SK-N-SH treated with all-trans-retinoic acid at 6 μM for 48 hours (cell line): ENCODE measurements around the gene AGPS.

Experiments
- ARNTL ChIP-seq: fragments of 450-650 bp; formaldehyde crosslinking; IDR thresholded peaks from 2 replicates; pipeline ENCODE4 v1.5.0; 2020; ENCODE audit warnings: low read depth, mild to moderate bottlenecking, moderate library complexity, borderline replicate concordance
- BACH2 ChIP-seq: fragments of 250-450 bp; sonication (Bioruptor Pico); IDR thresholded peaks from 2 replicates; pipeline ENCODE4 v1.9.0; 2021; ENCODE audit warnings: mild to moderate bottlenecking, borderline replicate concordance
- CSDC2 ChIP-seq: fragments of 250-450 bp; sonication (Bioruptor Pico); IDR thresholded peaks from 2 replicates; pipeline ENCODE4 v1.5.0; 2020; ENCODE audit warnings: mild to moderate bottlenecking, moderate library complexity
- OSR1 ChIP-seq: fragments of 250-450 bp; sonication (Bioruptor Pico); IDR thresholded peaks from 2 replicates; pipeline ENCODE4 v1.8.0; 2022; ENCODE audit warnings: moderate library complexity, mild to moderate bottlenecking, inconsistent platforms
- PPARA ChIP-seq: fragments of 250-450 bp; sonication (Bioruptor Pico); IDR thresholded peaks from 2 replicates; pipeline ENCODE4 v1.5.0; 2020; ENCODE audit warnings: mild to moderate bottlenecking, borderline replicate concordance
- RARB ChIP-seq: fragments of 250-450 bp; sonication (Bioruptor Pico); IDR thresholded peaks from 2 replicates; pipeline ENCODE4 v1.8.0; 2021; ENCODE audit warnings: mild to moderate bottlenecking, moderate library complexity
- ZFP30 ChIP-seq: fragments of 450-650 bp; formaldehyde crosslinking; IDR thresholded peaks from 2 replicates; pipeline ENCODE4 v1.5.0; 2022; ENCODE audit warnings: mild to moderate bottlenecking, moderate library complexity
- ZNF565 ChIP-seq: fragments of 450-650 bp; formaldehyde crosslinking; conservative IDR thresholded peaks from 2 replicates; pipeline ENCODE4 v1.5.0; 2020; ENCODE audit warnings: low read depth, mild to moderate bottlenecking, moderate library complexity
- TF ChIP-seq, protein P1 (sequence below): fragments of 250-450 bp; sonication (Bioruptor Pico); IDR thresholded peaks from 2 replicates; pipeline ENCODE4 v1.5.1; 2021; ENCODE audit warnings: mild to moderate bottlenecking, moderate library complexity
- TF ChIP-seq, protein P2 (sequence below): fragments of 250-450 bp; sonication (Bioruptor Pico); IDR thresholded peaks from 2 replicates; pipeline ENCODE4 v1.8.0; 2020; ENCODE audit warnings: mild to moderate bottlenecking, moderate library complexity, borderline replicate concordance
- TF ChIP-seq, protein P3 (sequence below): fragments of 250-450 bp; sonication (Bioruptor Pico); IDR thresholded peaks from 2 replicates; pipeline ENCODE4 v1.8.0; 2021; ENCODE audit warnings: low read depth, mild to moderate bottlenecking, moderate library complexity, borderline replicate concordance
- TF ChIP-seq, protein P4 (sequence below): fragments of 250-450 bp; sonication (Bioruptor Pico); IDR thresholded peaks from 2 replicates; pipeline ENCODE4 v1.5.1; 2020; ENCODE audit warnings: low read depth, mild to moderate bottlenecking, moderate library complexity

- TF ChIP-seq PPARA (CRISPR knock-in tag) (no peak), ARNTL (no peak), OSR1 (CRISPR knock-in tag) (no peak), ZFP30 (CRISPR knock-in tag) (no peak), CSDC2 (CRISPR knock-in tag) (no peak), RARB (no peak), ZNF565 (no peak), BACH2 (no peak)
- TF ChIP-seq, protein P1, sequence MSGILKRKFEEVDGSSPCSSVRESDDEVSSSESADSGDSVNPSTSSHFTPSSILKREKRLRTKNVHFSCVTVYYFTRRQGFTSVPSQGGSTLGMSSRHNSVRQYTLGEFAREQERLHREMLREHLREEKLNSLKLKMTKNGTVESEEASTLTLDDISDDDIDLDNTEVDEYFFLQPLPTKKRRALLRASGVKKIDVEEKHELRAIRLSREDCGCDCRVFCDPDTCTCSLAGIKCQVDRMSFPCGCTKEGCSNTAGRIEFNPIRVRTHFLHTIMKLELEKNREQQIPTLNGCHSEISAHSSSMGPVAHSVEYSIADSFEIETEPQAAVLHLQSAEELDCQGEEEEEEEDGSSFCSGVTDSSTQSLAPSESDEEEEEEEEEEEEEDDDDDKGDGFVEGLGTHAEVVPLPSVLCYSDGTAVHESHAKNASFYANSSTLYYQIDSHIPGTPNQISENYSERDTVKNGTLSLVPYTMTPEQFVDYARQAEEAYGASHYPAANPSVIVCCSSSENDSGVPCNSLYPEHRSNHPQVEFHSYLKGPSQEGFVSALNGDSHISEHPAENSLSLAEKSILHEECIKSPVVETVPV = no peak
- TF ChIP-seq, protein P2, sequence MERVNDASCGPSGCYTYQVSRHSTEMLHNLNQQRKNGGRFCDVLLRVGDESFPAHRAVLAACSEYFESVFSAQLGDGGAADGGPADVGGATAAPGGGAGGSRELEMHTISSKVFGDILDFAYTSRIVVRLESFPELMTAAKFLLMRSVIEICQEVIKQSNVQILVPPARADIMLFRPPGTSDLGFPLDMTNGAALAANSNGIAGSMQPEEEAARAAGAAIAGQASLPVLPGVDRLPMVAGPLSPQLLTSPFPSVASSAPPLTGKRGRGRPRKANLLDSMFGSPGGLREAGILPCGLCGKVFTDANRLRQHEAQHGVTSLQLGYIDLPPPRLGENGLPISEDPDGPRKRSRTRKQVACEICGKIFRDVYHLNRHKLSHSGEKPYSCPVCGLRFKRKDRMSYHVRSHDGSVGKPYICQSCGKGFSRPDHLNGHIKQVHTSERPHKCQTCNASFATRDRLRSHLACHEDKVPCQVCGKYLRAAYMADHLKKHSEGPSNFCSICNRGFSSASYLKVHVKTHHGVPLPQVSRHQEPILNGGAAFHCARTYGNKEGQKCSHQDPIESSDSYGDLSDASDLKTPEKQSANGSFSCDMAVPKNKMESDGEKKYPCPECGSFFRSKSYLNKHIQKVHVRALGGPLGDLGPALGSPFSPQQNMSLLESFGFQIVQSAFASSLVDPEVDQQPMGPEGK (CRISPR knock-in tag) = no peak
- TF ChIP-seq, protein P3, sequence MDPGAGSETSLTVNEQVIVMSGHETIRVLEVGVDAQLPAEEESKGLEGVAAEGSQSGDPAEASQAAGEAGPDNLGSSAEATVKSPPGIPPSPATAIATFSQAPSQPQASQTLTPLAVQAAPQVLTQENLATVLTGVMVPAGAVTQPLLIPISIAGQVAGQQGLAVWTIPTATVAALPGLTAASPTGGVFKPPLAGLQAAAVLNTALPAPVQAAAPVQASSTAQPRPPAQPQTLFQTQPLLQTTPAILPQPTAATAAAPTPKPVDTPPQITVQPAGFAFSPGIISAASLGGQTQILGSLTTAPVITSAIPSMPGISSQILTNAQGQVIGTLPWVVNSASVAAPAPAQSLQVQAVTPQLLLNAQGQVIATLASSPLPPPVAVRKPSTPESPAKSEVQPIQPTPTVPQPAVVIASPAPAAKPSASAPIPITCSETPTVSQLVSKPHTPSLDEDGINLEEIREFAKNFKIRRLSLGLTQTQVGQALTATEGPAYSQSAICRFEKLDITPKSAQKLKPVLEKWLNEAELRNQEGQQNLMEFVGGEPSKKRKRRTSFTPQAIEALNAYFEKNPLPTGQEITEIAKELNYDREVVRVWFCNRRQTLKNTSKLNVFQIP (CRISPR knock-in tag) = no peak
- TF ChIP-seq, protein P4, sequence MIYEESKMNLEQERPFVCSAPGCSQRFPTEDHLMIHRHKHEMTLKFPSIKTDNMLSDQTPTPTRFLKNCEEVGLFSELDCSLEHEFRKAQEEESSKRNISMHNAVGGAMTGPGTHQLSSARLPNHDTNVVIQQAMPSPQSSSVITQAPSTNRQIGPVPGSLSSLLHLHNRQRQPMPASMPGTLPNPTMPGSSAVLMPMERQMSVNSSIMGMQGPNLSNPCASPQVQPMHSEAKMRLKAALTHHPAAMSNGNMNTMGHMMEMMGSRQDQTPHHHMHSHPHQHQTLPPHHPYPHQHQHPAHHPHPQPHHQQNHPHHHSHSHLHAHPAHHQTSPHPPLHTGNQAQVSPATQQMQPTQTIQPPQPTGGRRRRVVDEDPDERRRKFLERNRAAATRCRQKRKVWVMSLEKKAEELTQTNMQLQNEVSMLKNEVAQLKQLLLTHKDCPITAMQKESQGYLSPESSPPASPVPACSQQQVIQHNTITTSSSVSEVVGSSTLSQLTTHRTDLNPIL (CRISPR knock-in tag) = no peak
Observed at GRCh38 chr2:177579486-177580036, 187.0 kb downstream of the AGPS start.
